PC-3 (cell line): ENCODE data around the gene MRPS11. TPM values are rescaled to one million over a fixed set of nuclear protein-coding genes. Genes with fewer than 3 reads are reported as not detected.

Experiments
- ATAC-seq: fragments of 200-7000 bp; cut with Tn5 transposase; 2 replicates; pipeline ENCODE4 v1.9.1; 2020; ENCODE audit warnings: mild to moderate bottlenecking, moderate library complexity
- BruUV-seq: library from RNA; stranded (reverse); fragments of 400-500 nt; replicated peaks from 2 replicates; lab custom pipeline; 2021; lab: Mats Ljungman, UMichigan
- CTCF ChIA-PET: fragments of 300-600 bp; sonication (Branson Sonifier 250); formaldehyde crosslinking; loops from one replicate; lab custom pipeline; 2022; ENCODE audit warnings: antibody characterized with exemption; lab: Charles Lee
- POLR2A ChIA-PET: fragments of 300-600 bp; sonication (Branson Sonifier 250); formaldehyde crosslinking; loops from one replicate; lab custom pipeline; 2022; ENCODE audit warnings: antibody characterized with exemption; ENCODE audit not compliant: unreplicated experiment; lab: Charles Lee
- DNase-seq: peaks from one replicate; pipeline ENCODE4 v3.0.0-alpha.2; 2015
- H2AFZ ChIP-seq: fragments of 300-600 bp; sonication (generic); 2 replicates; pipeline ENCODE4 v1.6.0; 2016; ENCODE audit warnings: antibody characterized with exemption, low read length
- H3F3A ChIP-seq: fragments of 300-600 bp; sonication (generic); one replicate; pipeline ENCODE4 v1.6.0; 2017; ENCODE audit warnings: antibody characterized with exemption, low read length, control low read depth, mild to moderate bottlenecking; ENCODE audit not compliant: unreplicated experiment
- H3K27ac ChIP-seq: fragments of 300-600 bp; sonication (generic); 2 replicates; pipeline ENCODE4 v1.5.1; 2016; ENCODE audit warnings: mild to moderate bottlenecking, low read length
- H3K27me3 ChIP-seq: fragments of 300-600 bp; sonication (generic); 2 replicates; pipeline ENCODE4 v1.6.1; 2016; ENCODE audit warnings: low read length, mixed read lengths
- H3K36me3 ChIP-seq: fragments of 300-600 bp; sonication (generic); 2 replicates; pipeline ENCODE4 v1.6.1; 2016; ENCODE audit warnings: low read depth, mixed run types, low read length, mixed read lengths
- H3K4me1 ChIP-seq: fragments of 300-600 bp; sonication (generic); 2 replicates; pipeline ENCODE4 v1.5.1; 2016; ENCODE audit warnings: low read length; ENCODE audit not compliant: insufficient read depth
- H3K4me2 ChIP-seq: fragments of 300-600 bp; sonication (generic); 2 replicates; pipeline ENCODE4 v1.6.0; 2016; ENCODE audit warnings: low read length
- H3K4me3 ChIP-seq: fragments of 300-600 bp; sonication (generic); 2 replicates; pipeline ENCODE4 v1.5.1; 2016; ENCODE audit warnings: mild to moderate bottlenecking, low read length, mixed read lengths
- H3K79me2 ChIP-seq: fragments of 300-600 bp; sonication (generic); 2 replicates; pipeline ENCODE4 v1.6.1; 2017; ENCODE audit warnings: low read length, mixed read lengths
- H3K9ac ChIP-seq: fragments of 300-600 bp; sonication (generic); 2 replicates; pipeline ENCODE4 v1.6.0; 2016; ENCODE audit warnings: mild to moderate bottlenecking, low read length
- H3K9me2 ChIP-seq: fragments of 300-600 bp; sonication (generic); replicated peaks from 2 replicates; pipeline ENCODE4 v1.6.1; 2016; ENCODE audit warnings: mixed run types, low read length, mixed read lengths
- H3K9me3 ChIP-seq: fragments of 300-600 bp; sonication (generic); 2 replicates; pipeline ENCODE4 v1.6.1; 2016; ENCODE audit warnings: low read length, mixed read lengths
- H4K20me1 ChIP-seq: fragments of 300-600 bp; sonication (generic); 2 replicates; pipeline ENCODE4 v1.6.1; 2016; ENCODE audit warnings: low read length, mixed read lengths
- CTCF ChIP-seq: fragments of 300-600 bp; sonication (generic); conservative IDR thresholded peaks from 2 replicates; pipeline ENCODE4 v1.5.1; 2017; ENCODE audit warnings: antibody characterized with exemption, low read depth, mild to moderate bottlenecking, low read length
- EZH2 ChIP-seq: fragments of 300-600 bp; sonication (generic); IDR thresholded peaks from one replicate; pipeline ENCODE4 v1.6.1; 2017; ENCODE audit warnings: antibody characterized with exemption, mild to moderate bottlenecking, low read length; ENCODE audit not compliant: unreplicated experiment
- EZH2phosphoT487 ChIP-seq: fragments of 300-600 bp; sonication (generic); IDR thresholded peaks from 2 replicates; pipeline ENCODE4 v1.6.1; 2018; ENCODE audit warnings: mild to moderate bottlenecking, antibody characterized with exemption, low read length, borderline replicate concordance
- intact Hi-C: fragments of 100-400 bp; cut with micrococcal nuclease; formaldehyde crosslinking; loops from 2 replicates; pipeline ENCODE4 v1.9.0; 2023
- total RNA-seq: library from RNA; depleted of rRNA; stranded (reverse); fragments of >200 nt; gene quantifications from 2 replicates; pipeline ENCODE4 v1.2.3, GENCODE V29; 2014

MRPS11 gene
- total RNA-seq, 1 experiment from 2014 or later: 92.7 TPM

GRCh38 chr15:88454867-88455810 lies 12.4 kb upstream of the MRPS11 start:
- Histone ChIP-seq H3K9me3 (no peaks in the 10 kb centered on the region), H2AFZ (no peak overlapping the region), H3K4me2 (no peak overlapping the region), H3K79me2 (no peaks in the 10 kb centered on the region), H3K27me3 (no peaks in the 10 kb centered on the region), H3K36me3 (peaks cover 11% of the 10 kb centered on the region), H3K4me1 (0 out of 2 replicates have a peak, but pooled peaks cover 5% of the 10 kb centered on the region), H3F3A (no peaks in the 10 kb centered on the region), H4K20me1 (no peaks in the 10 kb centered on the region), H3K9ac (no peak overlapping the region), H3K4me3 (no peak overlapping the region), H3K27ac (no peak overlapping the region), H3K9me2 (no peaks in the 10 kb centered on the region)
- ATAC-seq (peak; percentile 86), DNase-seq (peak; percentile 72)
- no TSS peak for BruUV-seq
- ChIA-PET CTCF (no interaction called here), POLR2A (interaction anchor here (0.6 kb wide), 1 partner anchor 167 kb away, joined by 5 read pairs; no protein-coding TSS in a partner anchor)
- intact Hi-C loops: no loop called here
- no peak for TF ChIP-seq EZH2
- peak; percentile 77 for TF ChIP-seq CTCF

- CTCF ChIA-PET: no interaction called here
- no TSS peak for BruUV-seq
- peaks cover 11% of the 10 kb centered on the region for H3K36me3 ChIP-seq
Measured at GRCh38 chr15:88456733-88457132, 10.8 kb upstream of the MRPS11 start.

More at GRCh38 chr15:88456733-88457132, 10.8 kb upstream of the MRPS11 start:
- Histone ChIP-seq H3K4me1 (0 out of 2 replicates have a peak, but pooled peaks cover 5% of the 10 kb centered on the region), H3K27ac (no peak overlapping the region), H3K27me3 (no peaks in the 10 kb centered on the region), H3K4me2 (no peak overlapping the region), H3K9me2 (no peaks in the 10 kb centered on the region), H3K9me3 (no peaks in the 10 kb centered on the region), H2AFZ (no peak overlapping the region), H3F3A (no peaks in the 10 kb centered on the region), H3K9ac (no peak overlapping the region), H3K79me2 (no peaks in the 10 kb centered on the region), H3K4me3 (no peak overlapping the region), H4K20me1 (no peaks in the 10 kb centered on the region)
- no peak for DNase-seq
- TF ChIP-seq EZH2: no peak
- TF ChIP-seq EZH2phosphoT487: no peak
- TF ChIP-seq CTCF: no peak
- ATAC-seq: no peak
- POLR2A ChIA-PET: no interaction called here
- intact Hi-C loops: no loop called here
